Chondrocyte (in vitro differentiated cells): ENCODE results near the gene LGALSL. TPM values are rescaled to one million over a fixed set of nuclear protein-coding genes. Genes with fewer than 3 reads are reported as not detected.

Source experiments
- DNase-seq: peaks from one replicate; pipeline ENCODE4 v3.0.0; 2021; ENCODE audit warnings: mixed read lengths, low spot score
- H3K27ac Mint-ChIP-seq: one replicate; pipeline ENCODE4 v1.8.0; 2021; ENCODE audit warnings: mild to moderate bottlenecking, moderate library complexity, mixed read lengths; ENCODE audit not compliant: unreplicated experiment
- H3K27me3 Mint-ChIP-seq: 2 replicates; pipeline ENCODE4 v1.8.0; 2021; ENCODE audit warnings: low read depth, mixed read lengths
- H3K36me3 Mint-ChIP-seq: 2 replicates; pipeline ENCODE4 v1.8.0; 2021; ENCODE audit warnings: low read depth, mixed read lengths
- H3K4me1 Mint-ChIP-seq: 2 replicates; pipeline ENCODE4 v1.8.0; 2021; ENCODE audit warnings: low read depth, mild to moderate bottlenecking, mixed read lengths
- H3K4me3 Mint-ChIP-seq: one replicate; pipeline ENCODE4 v1.8.0; 2021; ENCODE audit warnings: mild to moderate bottlenecking, moderate library complexity, mixed read lengths; ENCODE audit not compliant: unreplicated experiment
- H3K9me3 Mint-ChIP-seq: 2 replicates; pipeline ENCODE4 v1.8.0; 2021; ENCODE audit warnings: low read depth, mixed read lengths
- CTCF ChIP-seq: fragments of 200-600 bp; sonication (generic); IDR thresholded peaks from 2 replicates; pipeline ENCODE4 v1.5.0; 2021; ENCODE audit warnings: antibody characterized with exemption, mild to moderate bottlenecking, moderate library complexity
- total RNA-seq: library from RNA; stranded (reverse); gene quantifications from 3 replicates; pipeline ENCODE4 v1.2.1, GENCODE V29; 2021

Gene LGALSL
- total RNA-seq, 1 donor from 2014 or later: 25.0 TPM

- Mint-ChIP-seq H3K27ac (no peak overlapping the region), H3K4me1 (peaks cover 33% of the 10 kb centered on the region)
- TF ChIP-seq CTCF: no peak
These were observed 45.9 kb upstream of the LGALSL start for GRCh38 chr2:64408031-64408430.

GRCh38 chr2:64410671-64411070, 43.3 kb upstream of the LGALSL start:
- peaks cover 10% of the 10 kb centered on the region for H3K4me1 Mint-ChIP-seq
- H3K9me3 Mint-ChIP-seq: no peaks in the 10 kb centered on the region
- no peak overlapping the region for H3K4me3 Mint-ChIP-seq
- H3K36me3 Mint-ChIP-seq: no peaks in the 10 kb centered on the region
- DNase-seq: no peak
- no peak for TF ChIP-seq CTCF
- H3K27ac Mint-ChIP-seq: no peak overlapping the region
- peaks cover 6% of the 10 kb centered on the region for H3K27me3 Mint-ChIP-seq

More at GRCh38 chr2:64408031-64408430, 45.9 kb upstream of the LGALSL start:
- Mint-ChIP-seq H3K9me3 (no peaks in the 10 kb centered on the region), H3K4me3 (no peak overlapping the region), H3K36me3 (no peaks in the 10 kb centered on the region), H3K27me3 (peaks cover 6% of the 10 kb centered on the region)
- DNase-seq: no peak

- Mint-ChIP-seq H3K4me3 (no peak overlapping the region), H3K27me3 (peaks cover 6% of the 10 kb centered on the region), H3K9me3 (no peaks in the 10 kb centered on the region), H3K4me1 (no peaks in the 10 kb centered on the region), H3K36me3 (no peaks in the 10 kb centered on the region), H3K27ac (no peak overlapping the region)
- no peak for TF ChIP-seq CTCF
- DNase-seq: no peak
These were observed 41.3 kb upstream of the LGALSL start for GRCh38 chr2:64412671-64413070.

GRCh38 chr2:64414736-64415435, 39.1 kb upstream of the LGALSL start:
- H3K36me3 Mint-ChIP-seq: no peaks in the 10 kb centered on the region
- H3K27ac Mint-ChIP-seq: no peak overlapping the region
- no peaks in the 10 kb centered on the region for H3K9me3 Mint-ChIP-seq
- H3K4me1 Mint-ChIP-seq: peaks cover 2% of the 10 kb centered on the region
- TF ChIP-seq CTCF: no peak
- H3K4me3 Mint-ChIP-seq: no peak overlapping the region
- DNase-seq: no peak
- H3K27me3 Mint-ChIP-seq: peaks cover 2% of the 10 kb centered on the region

- no peak overlapping the region for H3K4me3 Mint-ChIP-seq
- DNase-seq: no peak
- no peak overlapping the region for H3K27ac Mint-ChIP-seq
- peaks cover 16% of the 10 kb centered on the region for H3K4me1 Mint-ChIP-seq
- no peaks in the 10 kb centered on the region for H3K36me3 Mint-ChIP-seq
- H3K9me3 Mint-ChIP-seq: no peaks in the 10 kb centered on the region
- H3K27me3 Mint-ChIP-seq: no peaks in the 10 kb centered on the region
- no peak for TF ChIP-seq CTCF
These were observed 36.3 kb upstream of the LGALSL start for GRCh38 chr2:64417624-64418023.
